Anterior cingulate cortex (tissue), 58 donors: ENCODE results near the gene KRT17.
"Not testable (repeated sequence)": the region's sequence is repeated elsewhere in the genome, so short reads cannot be mapped to it uniquely, and the experiment has no call there.

ENCODE experiments used
- DNase-seq, 58 donors: peaks; one replicate each; lab custom pipeline; 2025; lab: John Stamatoyannopoulos, UW

The KRT17 gene

DNA sequence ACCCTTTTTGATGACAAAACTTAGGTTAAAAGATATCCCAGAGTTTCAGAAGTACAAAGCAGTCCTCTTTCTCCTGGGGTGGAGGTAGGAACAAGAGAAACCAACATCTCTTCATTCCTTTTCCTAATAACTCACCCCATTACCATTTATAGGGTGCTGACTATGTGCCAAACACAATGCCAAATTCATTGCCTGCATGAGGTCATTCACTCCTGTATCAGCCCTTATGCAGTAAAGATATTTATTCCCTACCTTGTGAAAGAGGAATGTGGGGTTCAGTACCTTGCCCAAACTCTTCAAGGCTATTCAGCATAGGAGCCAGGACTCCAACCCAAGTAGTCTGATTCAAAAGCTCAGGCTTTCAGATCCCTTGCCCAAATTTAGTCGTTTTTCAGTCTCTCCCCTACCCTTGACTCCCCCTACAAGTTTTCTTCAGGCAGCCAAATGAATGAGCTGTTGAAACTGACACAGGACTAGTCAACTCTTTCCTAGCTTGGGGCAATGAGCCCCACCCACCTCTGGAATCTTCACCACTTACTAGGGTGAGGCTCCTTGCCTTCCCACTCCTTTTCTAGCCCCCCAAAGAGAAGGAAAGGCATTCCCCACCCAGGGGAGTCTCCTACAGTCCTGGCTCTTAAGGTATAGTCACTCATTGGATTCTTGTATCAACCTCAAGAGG, 43.5 kb downstream of the KRT17 start:
- no peak for DNase-seq

DNA sequence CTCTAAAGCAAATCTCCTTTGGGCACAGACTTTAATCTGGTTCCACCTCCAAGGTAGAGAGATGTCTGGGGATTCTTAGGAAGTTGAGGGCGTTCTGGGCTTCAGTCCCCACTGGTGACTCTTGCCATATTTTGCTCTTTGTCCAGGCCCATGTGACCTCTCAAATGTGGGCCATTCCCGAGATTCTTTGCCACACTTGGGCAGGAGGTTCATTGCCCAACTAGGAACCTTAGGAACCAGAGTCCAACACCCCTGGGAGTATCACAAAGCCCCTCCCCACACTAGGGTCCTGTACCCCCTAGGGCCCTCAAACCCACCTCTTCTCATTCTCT, 44.2 kb downstream of the KRT17 start:
- no peak for DNase-seq

DNA sequence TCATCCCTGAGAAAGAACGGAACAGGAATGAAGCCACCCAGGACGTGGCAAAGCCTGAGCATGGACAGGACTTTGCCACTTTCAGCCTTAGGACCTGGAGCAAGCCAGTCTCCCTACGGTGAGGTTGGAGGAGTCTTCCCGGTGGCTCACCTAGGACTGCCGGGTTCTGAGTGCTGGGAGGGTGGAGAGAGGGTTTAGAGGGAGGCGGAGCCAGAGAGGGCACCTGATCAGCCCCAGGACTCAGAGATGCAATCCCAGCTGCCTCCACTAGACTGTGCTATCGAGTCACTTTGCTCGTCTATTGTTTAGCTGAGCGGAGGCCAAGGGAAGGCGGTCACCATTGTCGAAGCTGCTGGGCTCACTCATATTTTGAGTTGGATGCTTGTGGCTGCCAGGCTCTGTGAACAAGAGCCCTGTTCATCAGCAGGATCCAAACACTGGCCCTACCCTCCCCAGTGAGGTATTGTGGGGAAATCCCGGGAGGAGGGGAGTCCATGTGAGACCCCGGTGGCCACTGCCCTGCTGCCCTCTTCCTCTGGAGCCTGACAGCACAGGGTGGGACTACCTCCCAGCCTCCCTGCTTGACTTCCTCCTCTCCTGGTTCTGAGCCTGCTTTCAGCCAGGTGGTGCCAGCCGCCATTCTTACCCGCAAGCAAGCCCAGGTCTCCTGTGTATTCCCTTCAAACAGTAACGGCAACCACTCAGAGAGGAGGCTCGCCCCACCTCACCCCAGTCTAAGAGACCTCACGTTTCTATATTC, 44.7 kb downstream of the KRT17 start:
- DNase-seq = peak in 39 of 58 donors; percentile 1 to 51 (median 18)

DNA sequence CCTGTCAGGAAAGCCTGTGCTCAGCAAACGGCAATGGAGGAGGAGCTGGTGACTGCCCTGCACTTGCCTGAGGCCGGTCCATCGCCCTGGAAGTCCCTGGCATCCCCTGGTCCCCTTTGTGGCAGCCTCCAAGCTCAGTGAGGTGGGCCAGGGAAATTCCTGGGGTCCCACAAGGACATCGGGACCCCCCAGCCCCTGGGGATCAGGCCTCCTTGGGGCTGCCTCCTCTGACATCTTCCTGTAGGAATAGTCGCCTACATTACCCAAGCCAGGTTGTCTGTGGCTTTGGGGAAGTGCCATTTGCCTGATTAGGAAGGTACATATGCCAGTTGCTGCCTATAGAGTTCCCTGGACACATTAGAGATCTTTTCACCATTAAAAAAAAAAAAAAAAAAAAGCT, 45.4 kb downstream of the KRT17 start:
- DNase-seq = no peak

DNA sequence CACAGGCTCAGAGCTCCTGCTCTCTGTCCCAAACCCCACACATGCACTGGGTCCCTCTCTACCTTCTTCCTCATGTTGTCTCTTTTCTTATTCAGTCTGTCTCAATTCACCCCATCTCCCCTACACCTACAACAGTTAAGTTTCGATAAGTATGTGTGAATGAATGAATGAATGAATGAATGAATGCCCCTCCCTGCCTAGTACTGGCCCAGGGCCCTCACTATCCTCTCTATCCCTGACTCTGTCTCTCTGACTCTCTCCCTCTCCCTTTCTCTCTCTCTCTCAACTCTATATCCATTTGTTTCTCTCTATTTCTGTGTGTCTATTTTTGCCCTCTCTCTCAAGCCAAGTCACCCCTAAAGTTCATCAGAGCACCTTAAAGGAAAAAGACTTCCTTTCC, 45.8 kb downstream of the KRT17 start:
- no peak for DNase-seq

GRCh38 chr17:41576740-41577139, 47.6 kb downstream of the KRT17 start:
- not testable (repeated sequence) for DNase-seq

- DNase-seq = no peak
Measured at GRCh38 chr17:41575336-41575735, 49.0 kb downstream of the KRT17 start.

- DNase-seq = no peak
Measured at GRCh38 chr17:41571561-41572434, 52.6 kb downstream of the KRT17 start, which contains the start of gene KRT9. TSS of gene KRT9 (minus strand) at chr17:41572059. CDS start at chr17:41571992, 67 bp downstream.
